ENCODE data around the gene FEN1.

Gene FEN1

GRCh38 chr11:61828629-61829407 lies 36.1 kb downstream of the FEN1 start:
- in situ Hi-C loops (cut with MboI; ENCODE audit: low pct_unique_long_range_greater_than_20kb, low sequenced_read_pairs, unreplicated experiment), result no loop called here
- DNase-seq (ENCODE audit: low spot score), result peak; percentile 81
- TF ChIP-seq, protein P1, sequence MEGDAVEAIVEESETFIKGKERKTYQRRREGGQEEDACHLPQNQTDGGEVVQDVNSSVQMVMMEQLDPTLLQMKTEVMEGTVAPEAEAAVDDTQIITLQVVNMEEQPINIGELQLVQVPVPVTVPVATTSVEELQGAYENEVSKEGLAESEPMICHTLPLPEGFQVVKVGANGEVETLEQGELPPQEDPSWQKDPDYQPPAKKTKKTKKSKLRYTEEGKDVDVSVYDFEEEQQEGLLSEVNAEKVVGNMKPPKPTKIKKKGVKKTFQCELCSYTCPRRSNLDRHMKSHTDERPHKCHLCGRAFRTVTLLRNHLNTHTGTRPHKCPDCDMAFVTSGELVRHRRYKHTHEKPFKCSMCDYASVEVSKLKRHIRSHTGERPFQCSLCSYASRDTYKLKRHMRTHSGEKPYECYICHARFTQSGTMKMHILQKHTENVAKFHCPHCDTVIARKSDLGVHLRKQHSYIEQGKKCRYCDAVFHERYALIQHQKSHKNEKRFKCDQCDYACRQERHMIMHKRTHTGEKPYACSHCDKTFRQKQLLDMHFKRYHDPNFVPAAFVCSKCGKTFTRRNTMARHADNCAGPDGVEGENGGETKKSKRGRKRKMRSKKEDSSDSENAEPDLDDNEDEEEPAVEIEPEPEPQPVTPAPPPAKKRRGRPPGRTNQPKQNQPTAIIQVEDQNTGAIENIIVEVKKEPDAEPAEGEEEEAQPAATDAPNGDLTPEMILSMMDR (IDR thresholded peaks at IDR 0.05; ENCODE audit: extremely low read depth, insufficient read depth, missing control alignments), result peak; percentile 66

DNA sequence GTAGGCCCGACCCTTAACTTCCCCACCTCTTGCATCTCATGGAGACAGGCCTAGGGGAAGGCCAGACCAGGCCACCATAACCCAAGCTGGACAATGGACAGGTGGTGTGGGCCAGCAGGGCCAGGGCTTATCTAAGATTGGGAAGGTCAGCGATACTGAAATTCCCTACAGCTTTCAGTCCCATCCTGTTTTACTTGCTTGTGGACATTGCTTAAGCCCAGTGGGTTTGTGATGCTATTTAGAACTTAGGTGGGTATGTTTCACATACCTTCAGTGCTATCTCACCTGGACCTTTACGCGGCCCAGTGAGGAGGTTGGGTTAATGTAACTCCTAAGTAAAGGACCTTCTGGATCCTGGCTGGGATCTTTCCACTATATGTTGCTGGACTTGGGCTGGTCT lies 37.1 kb downstream of the FEN1 start:
- TF ChIP-seq, protein P1 (IDR thresholded peaks at IDR 0.05; ENCODE audit: extremely low read depth, insufficient read depth, missing control alignments), result no peak
- no peak for DNase-seq (ENCODE audit: low spot score)
- in situ Hi-C loops (cut with MboI; ENCODE audit: low pct_unique_long_range_greater_than_20kb, low sequenced_read_pairs, unreplicated experiment), result no loop called here

DNA sequence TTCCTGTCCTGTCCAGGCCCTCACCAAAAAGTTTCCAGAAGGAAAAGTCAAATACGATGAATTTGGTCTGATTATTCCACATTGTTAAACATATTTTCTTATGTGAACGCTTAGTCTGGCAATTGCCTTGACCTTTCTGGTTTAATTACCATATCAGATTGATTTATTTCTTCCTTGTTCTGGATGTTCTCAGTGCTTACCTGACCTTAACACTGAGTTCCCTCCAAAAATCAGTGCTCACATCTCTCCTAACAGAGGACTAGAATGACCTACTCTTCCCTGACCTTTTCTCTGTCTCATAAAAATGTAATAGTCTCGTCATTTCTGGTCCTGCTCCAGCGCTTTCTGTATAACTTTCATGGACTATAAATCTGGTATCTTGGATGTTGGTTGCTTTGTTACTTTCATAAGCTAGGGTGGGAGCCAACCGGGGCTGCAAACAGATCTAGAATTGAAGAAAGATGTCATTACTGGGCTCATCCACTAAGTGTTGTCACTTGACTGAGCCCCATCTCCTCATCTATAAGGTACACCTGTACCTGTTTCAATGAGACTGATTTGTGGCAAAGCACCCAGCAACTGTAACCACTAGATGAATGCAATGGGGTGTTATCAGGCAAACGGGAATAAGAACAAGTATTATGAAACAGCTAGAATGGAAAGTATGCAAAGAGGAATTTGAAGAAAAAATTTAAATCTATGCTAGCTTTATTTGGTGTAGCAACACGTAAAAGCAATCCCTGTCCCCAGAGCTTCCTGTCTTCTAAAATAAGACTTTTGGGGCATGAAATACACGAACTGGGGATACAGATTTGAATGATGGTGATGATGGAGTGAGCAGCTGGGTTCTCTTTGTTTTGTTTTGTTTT lies 37.8 kb downstream of the FEN1 start:
- in situ Hi-C loops (cut with MboI; ENCODE audit: low pct_unique_long_range_greater_than_20kb, low sequenced_read_pairs, unreplicated experiment), result no loop called here
- no peak for DNase-seq (ENCODE audit: low spot score)
- TF ChIP-seq, protein P1 (IDR thresholded peaks at IDR 0.05; ENCODE audit: extremely low read depth, insufficient read depth, missing control alignments), result no peak

DNA sequence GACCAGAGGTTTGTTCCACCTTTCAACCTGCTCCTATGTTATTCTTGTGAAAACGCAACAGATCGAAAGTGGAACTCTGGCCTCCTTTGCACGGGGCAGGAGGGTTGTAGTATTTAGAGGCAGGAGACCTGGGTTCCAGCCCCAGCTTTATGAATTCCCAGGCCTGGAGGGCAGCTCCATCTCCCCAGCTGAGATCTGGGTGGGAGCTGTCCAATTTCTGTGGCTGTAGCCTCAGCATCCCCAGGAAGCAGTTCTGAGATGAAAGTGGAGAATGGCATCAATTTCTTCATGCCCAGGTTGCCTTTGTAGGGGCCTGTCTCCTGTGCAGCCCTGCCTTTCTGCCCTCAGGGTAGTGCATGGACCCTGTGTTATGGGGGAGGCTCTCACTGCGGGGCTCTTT lies 39.5 kb downstream of the FEN1 start:
- in situ Hi-C loops (cut with MboI; ENCODE audit: low pct_unique_long_range_greater_than_20kb, low sequenced_read_pairs, unreplicated experiment), result no loop called here
- TF ChIP-seq, protein P1 (IDR thresholded peaks at IDR 0.05; ENCODE audit: extremely low read depth, insufficient read depth, missing control alignments), result no peak
- DNase-seq (ENCODE audit: low spot score), result no peak

GRCh38 chr11:61832754-61833153 lies 40.0 kb downstream of the FEN1 start:
- TF ChIP-seq, protein P1 (IDR thresholded peaks at IDR 0.05; ENCODE audit: extremely low read depth, insufficient read depth, missing control alignments), result no peak
- in situ Hi-C loops (cut with MboI; ENCODE audit: low pct_unique_long_range_greater_than_20kb, low sequenced_read_pairs, unreplicated experiment), result no loop called here
- DNase-seq (ENCODE audit: low spot score), result no peak

DNA sequence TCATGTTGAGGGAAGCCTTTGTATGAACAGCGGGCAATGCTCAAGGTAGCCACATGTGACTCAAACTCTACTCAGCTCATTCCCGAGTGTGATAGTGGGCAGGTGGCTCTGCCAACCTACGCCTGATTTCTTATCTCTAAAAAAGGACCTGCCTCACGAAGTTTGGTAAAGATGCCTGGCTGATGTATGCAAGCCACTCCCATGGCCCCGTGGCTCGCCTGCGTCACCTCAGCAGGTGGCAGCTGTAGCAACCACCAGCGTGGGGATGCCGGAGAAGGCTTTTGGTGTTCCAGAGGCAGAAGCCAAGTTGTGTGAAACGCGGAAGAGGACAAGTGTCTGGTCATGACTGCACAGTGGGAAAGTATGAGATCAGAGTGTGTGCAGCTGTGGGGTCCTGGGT lies 40.8 kb downstream of the FEN1 start:
- TF ChIP-seq, protein P1 (IDR thresholded peaks at IDR 0.05; ENCODE audit: extremely low read depth, insufficient read depth, missing control alignments), result no peak
- no peak for DNase-seq (ENCODE audit: low spot score)
- in situ Hi-C loops (cut with MboI; ENCODE audit: low pct_unique_long_range_greater_than_20kb, low sequenced_read_pairs, unreplicated experiment), result no loop called here
